Esophagus squamous epithelium (tissue), 4 donors: Measurements from ENCODE around the gene FBXO22.

Source experiments
- CTCF ChIP-seq, 6 experiments: fragments of 450-650 bp in 4 of 6; fragments of 200-600 bp in 2 of 6; sonication (generic) in 2 of 6; IDR thresholded peaks; one replicate each; pipeline ENCODE4 v1.5.1; 2016 to 2019; ENCODE audit warnings: antibody characterized with exemption in 6 of 6, mild to moderate bottlenecking in 4 of 6, moderate library complexity in 4 of 6
- POLR2A ChIP-seq, 4 donors: fragments of 450-650 bp; IDR thresholded peaks; one replicate each; pipeline ENCODE4 v1.6.1; 2017; ENCODE audit warnings: antibody characterized with exemption in 4 of 4, mild to moderate bottlenecking in 4 of 4, moderate library complexity in 3 of 4

GRCh38 chr15:75981149-75981815 lies 77.6 kb downstream of the FBXO22 start:
- TF ChIP-seq CTCF (IDR thresholded peaks at IDR 0.05) (no peak), POLR2A (IDR thresholded peaks at IDR 0.05) (no peak)
